Choroid plexus epithelial cell (primary cell): ENCODE data around the gene EIF4A3.

Experiments
- DNase-seq: peaks from one replicate; pipeline ENCODE4 v3.0.0-alpha.2; 2010; ENCODE audit warnings: low read depth
- H3K4me3 ChIP-seq: 2 replicates; pipeline ENCODE4 v1.5.1; 2011; ENCODE audit warnings: low read depth, mild to moderate bottlenecking, control low read depth, low read length, moderate library complexity
- CTCF ChIP-seq: conservative IDR thresholded peaks from 2 replicates; pipeline ENCODE4 v1.5.1; 2011; ENCODE audit warnings: low read depth, mild to moderate bottlenecking, control low read depth, inconsistent platforms, low read length, moderate library complexity

Gene EIF4A3

GRCh38 chr17:80147035-80147822 lies at the start of gene EIF4A3:
TSS of gene EIF4A3 (minus strand) at chr17:80147128. CDS start at chr17:80146961, 167 bp downstream.
- H3K4me3 ChIP-seq = peak within 1 kb of the TSS; percentile 96
- DNase-seq = peak; percentile 100

GRCh38 chr17:80196652-80197051 lies 49.7 kb upstream of the EIF4A3 start:
- no peak for TF ChIP-seq CTCF
- no peak for DNase-seq
- no peak overlapping the region for H3K4me3 ChIP-seq

More at GRCh38 chr17:80147035-80147822, at the start of gene EIF4A3:
- TF ChIP-seq CTCF = no peak

- peak; percentile 93 for TF ChIP-seq CTCF
- no peak overlapping the region for H3K4me3 ChIP-seq
- peak; percentile 2 for DNase-seq
Measured at GRCh38 chr17:80195671-80196529, 49.0 kb upstream of the EIF4A3 start.

GRCh38 chr17:80195141-80195540 lies 48.2 kb upstream of the EIF4A3 start:
- no peak for DNase-seq
- no peak for TF ChIP-seq CTCF
- no peak overlapping the region for H3K4me3 ChIP-seq

GRCh38 chr17:80191865-80192661 lies 45.1 kb upstream of the EIF4A3 start:
- DNase-seq = no peak
- TF ChIP-seq CTCF = no peak
- H3K4me3 ChIP-seq = no peak overlapping the region

GRCh38 chr17:80191192-80191591 lies 44.3 kb upstream of the EIF4A3 start:
- TF ChIP-seq CTCF = no peak
- H3K4me3 ChIP-seq = no peak overlapping the region
- DNase-seq = no peak
